M059J (cell line): ENCODE data around the gene TRIM14. TPM values are rescaled to one million over a fixed set of nuclear protein-coding genes. Genes with fewer than 3 reads are reported as not detected.

Experiments
- total RNA-seq: library from RNA; depleted of rRNA; stranded (reverse); fragments of >200 nt; shearing (Covaris generic); gene quantifications from 2 replicates; pipeline ENCODE4 v1.2.3, GENCODE V29; 2014; rRNA removed

Gene TRIM14
- total RNA-seq, 1 experiment from 2014 or later: 78.0 TPM

Other genes starting within 250 kb of the TRIM14 start
- gene TRMO, start 196.7 kb downstream of the TRIM14 start, total RNA-seq: 17.3 and 18.4 TPM in 2 replicates
- gene HEMGN, start 181.1 kb downstream of the TRIM14 start, total RNA-seq: not detected in 2 replicates
- gene ANP32B, start 135.9 kb downstream of the TRIM14 start, total RNA-seq: 12.6 and 23.6 TPM in 2 replicates
- 121 and 135 TPM in 2 replicates for gene NANS, start 62.5 kb downstream of the TRIM14 start, total RNA-seq
- 3.6 and 4.3 TPM in 2 replicates for gene CORO2A, start 73.4 kb upstream of the TRIM14 start, total RNA-seq
- gene TBC1D2, start 136.4 kb upstream of the TRIM14 start, total RNA-seq: 14.0 and 27.9 TPM in 2 replicates